ENCODE data around the gene CCL24.
"Not testable (repeated sequence)": the region's sequence is repeated elsewhere in the genome, so short reads cannot be mapped to it uniquely, and the experiment has no call there.

CCL24 gene

GRCh38 chr7:75798770-75799169 is 14.8 kb downstream of the CCL24 start:
- no peaks in the 10 kb centered on the region for H3K27me3 ChIP-seq (ENCODE audit: control insufficient read depth, insufficient read depth, low read length)
- H3K9me3 ChIP-seq (ENCODE audit: control insufficient read depth, insufficient read depth, low read length): no peaks in the 10 kb centered on the region
- H3K9ac ChIP-seq (ENCODE audit: low read depth, low read length): no peak overlapping the region
- H3K4me1 ChIP-seq (ENCODE audit: control insufficient read depth, insufficient read depth, low read length): no peaks in the 10 kb centered on the region
- H3K4me3 ChIP-seq (ENCODE audit: low read depth, low read length): no peak overlapping the region
- H3K36me3 ChIP-seq (ENCODE audit: control insufficient read depth, insufficient read depth, low read length): no peaks in the 10 kb centered on the region

- Histone ChIP-seq H3K9me3 (ENCODE audit: control insufficient read depth, insufficient read depth, low read length) (no peaks in the 10 kb centered on the region), H3K36me3 (ENCODE audit: control insufficient read depth, insufficient read depth, low read length) (no peaks in the 10 kb centered on the region), H3K9ac (ENCODE audit: low read depth, low read length) (no peak overlapping the region), H3K4me1 (ENCODE audit: control insufficient read depth, insufficient read depth, low read length) (no peaks in the 10 kb centered on the region), H3K4me3 (ENCODE audit: low read depth, low read length) (no peak overlapping the region), H3K27me3 (ENCODE audit: control insufficient read depth, insufficient read depth, low read length) (no peaks in the 10 kb centered on the region)
These were observed 17.2 kb downstream of the CCL24 start for GRCh38 chr7:75796420-75796819.

- H3K36me3 ChIP-seq (ENCODE audit: control insufficient read depth, insufficient read depth, low read length): no peaks in the 10 kb centered on the region
- H3K4me3 ChIP-seq (ENCODE audit: low read depth, low read length): no peak overlapping the region
- H3K9me3 ChIP-seq (ENCODE audit: control insufficient read depth, insufficient read depth, low read length): no peaks in the 10 kb centered on the region
- H3K27me3 ChIP-seq (ENCODE audit: control insufficient read depth, insufficient read depth, low read length): no peaks in the 10 kb centered on the region
- no peak overlapping the region for H3K9ac ChIP-seq (ENCODE audit: low read depth, low read length)
- no peaks in the 10 kb centered on the region for H3K4me1 ChIP-seq (ENCODE audit: control insufficient read depth, insufficient read depth, low read length)
These were observed 17.7 kb downstream of the CCL24 start for GRCh38 chr7:75795831-75796285.

GRCh38 chr7:75793676-75794075 is 19.9 kb downstream of the CCL24 start:
- Histone ChIP-seq H3K4me1 (ENCODE audit: control insufficient read depth, insufficient read depth, low read length) (peaks cover 2% of the 10 kb centered on the region), H3K9me3 (ENCODE audit: control insufficient read depth, insufficient read depth, low read length) (no peaks in the 10 kb centered on the region), H3K9ac (ENCODE audit: low read depth, low read length) (no peak overlapping the region), H3K27me3 (ENCODE audit: control insufficient read depth, insufficient read depth, low read length) (no peaks in the 10 kb centered on the region), H3K4me3 (ENCODE audit: low read depth, low read length) (no peak overlapping the region), H3K36me3 (ENCODE audit: control insufficient read depth, insufficient read depth, low read length) (no peaks in the 10 kb centered on the region)

GRCh38 chr7:75792567-75792966 is 21.0 kb downstream of the CCL24 start:
- not testable (repeated sequence) for H3K4me1 ChIP-seq (ENCODE audit: control insufficient read depth, insufficient read depth, low read length); H3K36me3 ChIP-seq (ENCODE audit: control insufficient read depth, insufficient read depth, low read length); H3K27me3 ChIP-seq (ENCODE audit: control insufficient read depth, insufficient read depth, low read length); H3K9ac ChIP-seq (ENCODE audit: low read depth, low read length); H3K9me3 ChIP-seq (ENCODE audit: control insufficient read depth, insufficient read depth, low read length); H3K4me3 ChIP-seq (ENCODE audit: low read depth, low read length)

GRCh38 chr7:75789361-75789924 is 24.2 kb downstream of the CCL24 start:
- Histone ChIP-seq H3K9ac (ENCODE audit: low read depth, low read length) (no peak overlapping the region), H3K4me3 (ENCODE audit: low read depth, low read length) (no peak overlapping the region), H3K27me3 (ENCODE audit: control insufficient read depth, insufficient read depth, low read length) (no peaks in the 10 kb centered on the region), H3K36me3 (ENCODE audit: control insufficient read depth, insufficient read depth, low read length) (no peaks in the 10 kb centered on the region), H3K9me3 (ENCODE audit: control insufficient read depth, insufficient read depth, low read length) (no peaks in the 10 kb centered on the region), H3K4me1 (ENCODE audit: control insufficient read depth, insufficient read depth, low read length) (peaks cover 5% of the 10 kb centered on the region)

- not testable (repeated sequence) for H3K4me3 ChIP-seq (ENCODE audit: low read depth, low read length); H3K9ac ChIP-seq (ENCODE audit: low read depth, low read length); H3K9me3 ChIP-seq (ENCODE audit: control insufficient read depth, insufficient read depth, low read length); H3K27me3 ChIP-seq (ENCODE audit: control insufficient read depth, insufficient read depth, low read length); H3K4me1 ChIP-seq (ENCODE audit: control insufficient read depth, insufficient read depth, low read length); H3K36me3 ChIP-seq (ENCODE audit: control insufficient read depth, insufficient read depth, low read length)
These were observed 25.3 kb downstream of the CCL24 start for GRCh38 chr7:75788154-75788847.

- H3K9ac ChIP-seq (ENCODE audit: low read depth, low read length); H3K4me1 ChIP-seq (ENCODE audit: control insufficient read depth, insufficient read depth, low read length); H3K4me3 ChIP-seq (ENCODE audit: low read depth, low read length); H3K36me3 ChIP-seq (ENCODE audit: control insufficient read depth, insufficient read depth, low read length); H3K27me3 ChIP-seq (ENCODE audit: control insufficient read depth, insufficient read depth, low read length); H3K9me3 ChIP-seq (ENCODE audit: control insufficient read depth, insufficient read depth, low read length): not testable (repeated sequence)
These were observed 30.5 kb downstream of the CCL24 start for GRCh38 chr7:75783058-75783457.

- H3K36me3 ChIP-seq (ENCODE audit: control insufficient read depth, insufficient read depth, low read length); H3K9me3 ChIP-seq (ENCODE audit: control insufficient read depth, insufficient read depth, low read length); H3K27me3 ChIP-seq (ENCODE audit: control insufficient read depth, insufficient read depth, low read length); H3K9ac ChIP-seq (ENCODE audit: low read depth, low read length); H3K4me1 ChIP-seq (ENCODE audit: control insufficient read depth, insufficient read depth, low read length): not testable (repeated sequence)
- H3K4me3 ChIP-seq (ENCODE audit: low read depth, low read length): peak overlapping the region; percentile 13
These were observed 32.8 kb downstream of the CCL24 start for GRCh38 chr7:75780647-75781273.

- H3K36me3 ChIP-seq (ENCODE audit: control insufficient read depth, insufficient read depth, low read length); H3K4me1 ChIP-seq (ENCODE audit: control insufficient read depth, insufficient read depth, low read length); H3K27me3 ChIP-seq (ENCODE audit: control insufficient read depth, insufficient read depth, low read length); H3K9ac ChIP-seq (ENCODE audit: low read depth, low read length); H3K4me3 ChIP-seq (ENCODE audit: low read depth, low read length); H3K9me3 ChIP-seq (ENCODE audit: control insufficient read depth, insufficient read depth, low read length): not testable (repeated sequence)
These were observed 34.1 kb downstream of the CCL24 start for GRCh38 chr7:75779516-75779915.

GRCh38 chr7:75779035-75779434 is 34.6 kb downstream of the CCL24 start:
- not testable (repeated sequence) for H3K4me3 ChIP-seq (ENCODE audit: low read depth, low read length); H3K4me1 ChIP-seq (ENCODE audit: control insufficient read depth, insufficient read depth, low read length); H3K9ac ChIP-seq (ENCODE audit: low read depth, low read length); H3K36me3 ChIP-seq (ENCODE audit: control insufficient read depth, insufficient read depth, low read length); H3K9me3 ChIP-seq (ENCODE audit: control insufficient read depth, insufficient read depth, low read length); H3K27me3 ChIP-seq (ENCODE audit: control insufficient read depth, insufficient read depth, low read length)

- H3K36me3 ChIP-seq (ENCODE audit: control insufficient read depth, insufficient read depth, low read length): peaks cover 2% of the 10 kb centered on the region
- no peaks in the 10 kb centered on the region for H3K27me3 ChIP-seq (ENCODE audit: control insufficient read depth, insufficient read depth, low read length)
- no peaks in the 10 kb centered on the region for H3K4me1 ChIP-seq (ENCODE audit: control insufficient read depth, insufficient read depth, low read length)
These were observed 37.2 kb downstream of the CCL24 start for GRCh38 chr7:75776295-75776971.

More at GRCh38 chr7:75776295-75776971, 37.2 kb downstream of the CCL24 start:
- H3K9me3 ChIP-seq (ENCODE audit: control insufficient read depth, insufficient read depth, low read length): no peaks in the 10 kb centered on the region
- no peak overlapping the region for H3K9ac ChIP-seq (ENCODE audit: low read depth, low read length)
- H3K4me3 ChIP-seq (ENCODE audit: low read depth, low read length): no peak overlapping the region
